ENCODE results near the gene NBPF3.
"Not testable (repeated sequence)": the region's sequence is repeated elsewhere in the genome, so short reads cannot be mapped to it uniquely, and the experiment has no call there.

Gene NBPF3, protein sequence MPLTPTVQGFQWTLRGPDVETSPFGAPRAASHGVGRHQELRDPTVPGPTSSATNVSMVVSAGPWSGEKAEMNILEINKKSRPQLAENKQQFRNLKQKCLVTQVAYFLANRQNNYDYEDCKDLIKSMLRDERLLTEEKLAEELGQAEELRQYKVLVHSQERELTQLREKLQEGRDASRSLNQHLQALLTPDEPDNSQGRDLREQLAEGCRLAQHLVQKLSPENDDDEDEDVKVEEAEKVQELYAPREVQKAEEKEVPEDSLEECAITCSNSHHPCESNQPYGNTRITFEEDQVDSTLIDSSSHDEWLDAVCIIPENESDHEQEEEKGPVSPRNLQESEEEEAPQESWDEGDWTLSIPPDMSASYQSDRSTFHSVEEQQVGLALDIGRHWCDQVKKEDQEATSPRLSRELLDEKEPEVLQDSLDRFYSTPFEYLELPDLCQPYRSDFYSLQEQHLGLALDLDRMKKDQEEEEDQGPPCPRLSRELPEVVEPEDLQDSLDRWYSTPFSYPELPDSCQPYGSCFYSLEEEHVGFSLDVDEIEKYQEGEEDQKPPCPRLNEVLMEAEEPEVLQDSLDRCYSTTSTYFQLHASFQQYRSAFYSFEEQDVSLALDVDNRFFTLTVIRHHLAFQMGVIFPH

DNA sequence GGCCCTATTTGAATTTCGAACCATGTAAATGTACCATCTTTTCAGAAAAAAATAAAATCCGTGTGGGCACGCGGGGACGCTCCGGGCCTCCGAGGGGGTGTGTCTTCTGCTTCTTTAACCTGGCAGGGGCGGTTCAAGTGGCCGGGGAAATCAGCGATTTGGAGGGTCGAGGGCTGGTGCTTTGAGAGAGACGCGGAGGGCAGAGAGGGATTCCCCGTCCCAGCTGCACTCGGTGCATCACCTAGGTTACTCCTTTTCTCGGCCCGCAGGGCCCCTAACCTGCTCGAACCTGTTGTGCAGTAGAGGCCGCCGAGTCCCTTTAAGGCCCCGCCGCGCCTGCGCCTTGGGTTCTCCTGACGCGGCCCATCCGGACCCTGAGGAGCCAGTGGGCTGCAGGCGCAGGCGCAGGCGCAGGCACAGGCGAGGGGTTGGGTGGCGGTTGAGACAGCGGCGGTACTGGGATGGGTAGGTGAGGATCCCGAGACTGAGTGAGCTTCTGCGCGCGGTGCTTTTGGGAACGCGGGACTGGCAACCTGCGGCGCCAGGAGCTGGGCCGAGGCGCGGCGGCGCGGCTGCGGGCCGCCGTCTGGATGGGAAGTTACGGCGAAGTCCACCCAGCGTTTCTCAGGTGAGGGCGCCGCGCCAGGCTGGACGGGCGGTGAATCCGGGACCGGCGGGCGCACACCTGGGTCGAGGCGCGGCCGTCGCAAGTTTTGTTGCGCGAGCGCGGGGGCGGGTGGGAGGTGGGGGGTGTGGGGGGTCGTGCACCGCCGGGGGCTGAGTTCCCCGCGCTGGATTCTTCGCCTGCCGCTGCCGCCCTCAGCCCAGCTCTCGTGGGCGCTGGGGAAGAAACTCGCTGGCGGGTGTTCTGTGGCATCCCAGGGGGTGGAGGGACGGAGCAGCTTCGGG is at the start of gene NBPF3:
Gene NBPF3, plus strand, starts transcription at position 417 of the 909 bp plus-strand sequence. CDS start 4,950 bp downstream, outside the sequence.
- peak; percentile 79 to 81 for DNase-seq

DNA sequence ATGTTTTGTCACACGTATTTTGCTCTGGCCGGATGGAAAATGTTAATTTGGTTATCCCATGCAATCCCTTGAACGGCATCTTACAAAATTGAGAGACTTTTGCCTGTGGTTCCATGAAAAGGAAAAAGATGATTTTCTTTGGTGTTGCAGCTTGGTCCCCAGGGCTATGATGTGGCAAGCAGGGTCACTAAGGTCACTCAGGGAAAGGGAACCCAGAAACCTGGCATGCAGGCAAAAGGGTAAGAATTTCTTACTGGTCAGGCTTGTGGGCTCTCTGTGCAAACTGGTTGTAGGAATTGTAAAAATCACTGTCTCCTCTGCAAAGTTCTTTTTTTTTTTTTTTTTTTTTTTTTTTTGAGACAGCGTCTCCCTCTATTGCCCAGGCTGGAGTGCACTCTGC is 48.4 kb upstream of the NBPF3 start:
- DNase-seq = no peak

DNA sequence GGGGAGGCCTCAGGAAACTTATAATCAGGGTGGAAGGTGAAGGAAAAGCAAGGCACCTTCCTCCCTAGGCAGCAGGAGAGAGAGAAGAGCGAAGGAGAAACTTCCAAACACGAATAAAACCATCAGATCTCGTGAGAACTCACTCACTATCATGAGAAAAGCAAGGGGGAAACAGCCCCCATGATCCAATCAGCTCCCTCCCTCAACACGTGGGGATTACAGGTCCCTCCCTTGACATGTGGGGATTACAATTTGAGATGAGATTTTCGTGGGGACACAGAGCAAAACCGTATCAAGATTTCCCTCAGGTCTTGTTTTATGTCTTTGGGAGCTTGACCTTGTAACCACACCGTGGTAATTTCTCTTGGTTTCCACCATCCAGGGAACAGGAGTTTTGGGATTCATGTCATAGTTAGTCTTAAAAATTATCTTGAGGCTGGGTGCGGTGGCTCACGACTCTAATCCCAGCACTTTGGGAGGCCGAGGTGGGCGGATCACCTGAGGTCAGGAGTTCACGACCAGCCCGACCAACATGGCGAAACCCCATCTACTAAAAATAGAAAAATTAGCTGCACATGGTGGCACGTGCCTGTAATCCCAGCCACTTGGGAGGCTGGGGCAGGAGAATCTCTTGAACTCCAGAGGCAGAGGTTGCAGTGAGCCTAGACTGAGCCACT is 47.2 kb upstream of the NBPF3 start:
- no peak for DNase-seq

DNA sequence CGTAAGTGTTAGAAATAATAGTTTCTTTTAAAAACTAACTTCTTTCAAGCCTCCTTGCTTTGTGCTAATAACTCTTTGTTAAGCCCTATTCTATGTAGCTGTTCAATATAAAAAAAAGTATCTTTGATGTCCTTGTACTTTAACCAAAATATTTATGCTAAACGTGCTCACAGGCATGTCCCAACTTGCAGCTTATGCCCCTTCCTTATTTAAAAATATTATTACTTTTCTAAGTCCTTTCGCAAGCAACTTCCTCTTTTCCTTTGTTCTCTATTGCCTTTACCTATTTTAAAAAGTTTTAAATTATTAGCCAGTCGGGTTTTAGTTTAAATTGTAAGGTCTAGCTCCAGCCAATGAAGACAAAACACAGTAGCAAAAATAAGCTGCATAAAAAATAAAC is 43.4 kb upstream of the NBPF3 start:
- DNase-seq = no peak

DNA sequence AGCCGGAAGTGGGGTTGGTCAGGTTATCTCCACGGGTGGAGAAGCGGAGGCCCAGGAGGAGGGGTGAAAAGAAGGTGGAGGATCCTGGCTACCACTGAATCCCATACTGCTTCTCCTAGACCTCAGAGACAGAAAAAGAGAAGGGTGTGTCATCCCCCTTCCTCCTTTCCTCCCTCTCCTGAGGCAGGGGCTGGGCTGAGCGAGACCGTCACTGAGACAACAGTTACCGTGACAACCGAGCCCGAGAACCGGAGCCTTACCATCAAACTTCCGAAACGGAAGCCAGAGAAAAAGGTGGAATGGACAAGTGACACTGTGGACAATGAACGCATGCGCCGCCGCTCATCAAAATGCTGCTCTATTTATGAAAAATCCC is 42.1 kb upstream of the NBPF3 start:
- peak in 1 of 2 donors; percentile 5 for DNase-seq

DNA sequence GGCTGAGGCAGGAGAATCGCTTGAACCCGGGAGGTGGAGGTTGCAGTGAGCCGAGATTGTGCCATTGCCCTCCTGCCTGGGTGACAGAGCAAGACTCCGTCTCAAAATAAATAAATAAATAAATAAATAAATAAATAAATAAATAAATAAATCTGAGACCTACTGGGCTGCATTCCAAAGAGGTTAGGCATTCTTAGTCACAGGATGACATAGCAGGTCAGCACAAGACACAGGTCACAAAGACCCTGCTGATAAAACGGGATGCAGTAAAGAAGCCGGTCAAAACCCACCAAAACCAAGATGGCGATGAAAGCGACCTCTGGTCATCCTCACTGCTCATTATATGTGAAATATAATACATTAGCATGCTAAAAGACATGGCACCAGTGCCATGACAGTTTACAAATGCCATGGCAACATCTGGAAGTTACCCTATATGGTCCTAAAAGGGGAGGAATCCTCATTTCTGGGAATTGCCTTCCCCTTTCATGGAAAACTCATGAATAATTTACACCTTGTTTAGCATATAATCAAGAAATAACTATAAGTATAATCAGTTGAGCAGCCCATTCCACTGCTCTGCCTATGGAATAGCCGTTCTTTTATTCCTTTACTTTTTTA is 38.1 kb upstream of the NBPF3 start:
- DNase-seq = not testable (repeated sequence)

DNA sequence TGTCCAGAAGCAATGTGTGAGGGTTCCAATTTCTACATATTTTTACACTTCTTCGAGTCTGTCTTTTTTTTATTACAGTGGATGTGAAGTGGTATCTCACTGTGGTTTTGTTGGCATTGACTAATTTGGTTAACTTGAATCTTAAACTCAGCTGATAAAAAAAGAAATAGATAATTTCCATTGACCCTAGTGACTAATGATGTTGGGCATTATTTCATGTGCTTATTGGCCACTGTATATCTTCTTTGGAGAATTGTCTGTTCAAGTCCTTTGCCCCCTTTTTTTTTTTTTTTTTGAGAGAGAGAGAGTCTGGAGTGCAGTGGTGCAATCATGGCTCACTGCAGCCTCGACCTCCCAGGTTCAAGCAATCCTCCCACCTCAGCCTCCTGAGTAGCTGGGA is 33.3 kb upstream of the NBPF3 start:
- no peak for DNase-seq

DNA sequence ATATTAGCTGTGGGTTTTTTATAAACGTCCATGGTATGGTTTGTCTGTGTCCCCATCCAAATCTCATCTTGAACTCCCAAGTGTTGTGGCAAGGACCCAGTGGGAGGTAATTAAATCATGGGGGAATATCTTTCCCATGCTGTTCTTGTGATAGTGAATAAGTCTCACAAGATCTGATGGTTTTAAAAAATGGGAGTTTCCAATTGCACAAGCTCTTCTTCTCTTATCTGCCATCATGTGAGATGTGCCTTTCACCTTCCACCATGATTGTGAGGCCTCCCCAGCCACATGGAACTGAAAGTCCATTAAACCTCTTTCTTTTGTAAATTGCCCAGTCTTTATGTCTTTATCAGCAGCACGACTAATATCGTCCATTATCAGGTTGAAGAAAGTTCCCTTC is 30.0 kb upstream of the NBPF3 start:
- DNase-seq = not testable (repeated sequence)

DNA sequence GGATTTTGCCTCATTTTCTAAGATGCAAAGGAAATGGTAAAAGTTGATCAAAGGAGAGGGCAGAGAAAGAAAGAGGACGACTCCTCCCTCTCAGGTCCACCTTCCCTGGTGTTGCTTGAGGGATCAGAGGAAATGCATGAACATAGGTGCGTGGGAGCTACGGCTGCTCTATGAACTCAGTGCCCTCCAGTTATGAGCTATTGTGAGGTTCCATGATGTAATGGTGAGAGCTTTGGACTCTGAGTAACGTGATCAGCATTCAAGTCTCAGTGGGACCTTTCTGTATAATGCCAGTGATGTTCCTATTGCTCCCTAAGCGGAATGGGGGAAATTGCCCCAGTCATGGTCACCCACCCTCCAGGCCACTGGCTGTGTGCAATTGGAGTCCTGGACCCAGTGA is 25.9 kb upstream of the NBPF3 start:
- DNase-seq = no peak

DNA sequence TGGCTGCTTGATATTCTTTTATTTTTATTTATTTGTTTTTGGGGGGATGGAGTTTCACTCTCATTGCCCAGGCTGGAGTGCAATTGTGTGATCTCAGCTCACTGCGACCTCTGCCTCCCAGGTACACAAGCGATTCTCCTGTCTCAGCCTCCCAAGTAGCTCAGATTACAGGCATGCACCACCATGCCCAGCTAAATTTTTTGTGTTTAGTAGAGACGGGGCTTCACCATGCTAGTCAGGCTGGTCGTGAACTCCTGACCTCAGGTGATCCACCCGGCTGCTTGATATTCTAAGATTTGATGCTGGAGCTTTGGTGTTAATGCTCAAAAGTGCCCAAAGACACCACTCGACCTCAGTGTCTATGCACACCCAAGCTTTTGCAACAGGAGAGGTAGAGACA is 19.6 kb upstream of the NBPF3 start:
- not testable (repeated sequence) for DNase-seq

DNA sequence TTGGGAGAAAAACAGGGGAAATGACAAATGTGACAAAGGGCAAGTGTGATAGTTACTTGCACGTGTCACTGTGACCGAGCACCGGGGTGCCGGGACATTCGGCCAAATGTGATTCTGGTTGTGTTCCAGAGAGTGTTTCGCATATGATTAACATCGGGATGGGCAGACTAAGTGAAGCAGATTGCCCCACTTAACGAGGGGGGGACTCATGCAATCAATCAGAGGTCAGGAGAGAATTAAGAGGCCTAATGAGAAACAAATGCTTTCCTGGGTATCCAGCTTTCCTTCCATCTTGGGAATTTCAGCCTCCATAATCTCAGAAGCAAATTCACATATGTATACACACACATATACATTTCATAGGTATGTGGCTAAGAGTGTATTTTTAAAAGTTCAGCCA is 18.6 kb upstream of the NBPF3 start:
- DNase-seq = not testable (repeated sequence)

DNA sequence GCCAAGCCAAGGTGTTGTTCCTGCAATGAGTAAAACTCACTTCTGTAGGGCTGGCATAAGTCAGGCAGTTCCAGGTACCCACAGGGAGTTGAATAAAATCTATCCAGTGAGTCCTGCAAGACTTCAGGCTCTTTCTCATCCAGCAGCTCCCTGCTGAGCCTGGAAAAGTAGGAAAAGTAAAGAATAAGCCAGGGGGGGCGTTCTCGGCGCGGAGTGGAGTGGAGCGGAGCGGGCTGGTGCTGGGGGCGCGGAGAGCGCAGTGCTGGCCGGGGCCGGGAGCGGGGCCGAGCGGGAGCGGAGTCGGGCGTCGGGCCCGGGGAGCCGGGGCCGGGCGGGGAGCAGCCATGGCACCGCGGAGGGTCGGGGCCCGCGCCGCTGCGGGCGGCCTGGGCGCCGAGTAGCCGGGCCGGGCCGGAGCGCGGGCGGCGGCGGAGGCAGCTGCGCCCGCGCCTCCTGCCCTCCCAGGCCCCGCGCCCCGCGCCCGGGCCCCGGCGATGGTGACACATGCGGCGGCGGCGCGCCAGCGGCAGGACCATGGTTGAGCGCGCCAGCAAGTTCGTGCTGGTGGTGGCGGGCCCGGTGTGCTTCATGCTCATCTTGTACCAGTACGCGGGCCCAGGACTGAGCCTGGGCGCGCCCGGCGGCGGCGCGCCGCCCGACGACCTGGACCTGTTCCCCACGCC is 12.0 kb upstream of the NBPF3 start:
- not testable (repeated sequence) for DNase-seq

DNA sequence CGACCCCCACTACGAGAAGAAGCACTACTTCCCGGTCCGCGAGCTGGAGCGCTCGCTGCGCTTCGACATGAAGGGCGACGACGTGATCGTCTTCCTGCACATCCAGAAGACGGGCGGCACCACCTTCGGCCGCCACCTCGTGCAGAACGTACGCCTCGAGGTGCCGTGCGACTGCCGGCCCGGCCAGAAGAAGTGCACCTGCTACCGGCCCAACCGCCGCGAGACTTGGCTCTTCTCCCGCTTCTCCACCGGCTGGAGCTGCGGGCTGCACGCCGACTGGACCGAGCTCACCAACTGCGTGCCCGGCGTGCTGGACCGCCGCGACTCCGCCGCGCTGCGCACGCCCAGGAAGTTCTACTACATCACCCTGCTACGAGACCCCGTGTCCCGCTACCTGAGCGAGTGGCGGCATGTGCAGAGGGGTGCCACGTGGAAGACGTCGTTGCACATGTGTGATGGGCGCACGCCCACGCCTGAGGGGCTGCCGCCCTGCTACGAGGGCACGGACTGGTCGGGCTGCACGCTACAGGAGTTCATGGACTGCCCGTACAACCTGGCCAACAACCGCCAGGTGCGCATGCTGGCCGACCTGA is 11.4 kb upstream of the NBPF3 start:
- DNase-seq = not testable (repeated sequence)

DNA sequence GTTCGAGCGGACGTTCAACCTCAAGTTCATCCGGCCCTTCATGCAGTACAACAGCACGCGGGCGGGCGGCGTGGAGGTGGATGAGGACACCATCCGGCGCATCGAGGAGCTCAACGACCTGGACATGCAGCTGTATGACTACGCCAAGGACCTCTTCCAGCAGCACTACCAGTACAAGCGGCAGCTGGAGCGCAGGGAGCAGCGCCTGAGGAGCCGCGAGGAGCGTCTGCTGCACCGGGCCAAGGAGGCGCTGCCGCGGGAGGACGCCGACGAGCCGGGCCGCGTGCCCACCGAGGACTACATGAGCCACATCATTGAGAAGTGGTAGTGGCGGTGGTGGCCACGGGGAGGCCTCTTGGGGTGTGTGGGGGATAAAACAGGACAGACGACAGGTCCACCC is 10.7 kb upstream of the NBPF3 start:
- DNase-seq = not testable (repeated sequence)

DNA sequence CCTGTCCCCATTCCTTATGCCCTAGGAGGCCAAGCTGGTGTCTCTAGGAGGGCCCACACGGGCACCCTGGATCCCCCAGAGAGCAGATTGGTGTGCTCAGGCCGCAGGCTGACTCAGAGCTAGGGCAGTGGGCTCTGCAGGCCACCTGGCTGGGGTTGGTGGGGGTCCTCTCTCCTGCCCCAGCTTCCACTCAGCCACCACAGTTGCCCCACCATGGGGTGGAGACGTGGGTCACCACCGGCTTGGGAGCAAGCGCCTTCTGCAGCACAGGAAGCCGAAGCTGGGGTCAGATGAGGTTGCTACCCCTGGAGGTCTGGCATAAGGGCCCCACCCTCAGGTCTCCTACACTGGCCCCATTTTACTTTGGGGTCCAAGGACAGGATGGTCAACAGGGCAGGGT is 9.1 kb upstream of the NBPF3 start:
- DNase-seq = not testable (repeated sequence)

DNA sequence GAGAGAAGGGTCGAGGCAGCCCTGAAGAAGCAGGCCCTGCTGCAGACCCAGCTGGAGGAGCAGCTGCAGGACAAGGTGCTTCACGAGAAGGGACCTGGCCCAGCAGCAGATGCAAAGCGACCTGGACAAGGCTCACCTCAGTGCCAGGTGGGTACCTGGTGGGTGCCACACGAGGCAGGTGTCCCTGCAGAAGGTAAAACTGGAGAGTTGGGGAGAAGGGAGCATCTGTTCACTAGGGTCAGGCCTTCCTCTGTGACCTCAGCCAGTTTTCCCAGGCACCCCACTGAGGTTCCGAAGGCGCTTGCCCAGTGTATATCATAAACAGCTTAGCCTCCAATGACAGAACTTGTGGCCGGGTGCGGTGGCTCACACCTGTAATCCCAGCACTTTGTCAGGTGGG is 5.5 kb upstream of the NBPF3 start:
- DNase-seq = no peak

DNA sequence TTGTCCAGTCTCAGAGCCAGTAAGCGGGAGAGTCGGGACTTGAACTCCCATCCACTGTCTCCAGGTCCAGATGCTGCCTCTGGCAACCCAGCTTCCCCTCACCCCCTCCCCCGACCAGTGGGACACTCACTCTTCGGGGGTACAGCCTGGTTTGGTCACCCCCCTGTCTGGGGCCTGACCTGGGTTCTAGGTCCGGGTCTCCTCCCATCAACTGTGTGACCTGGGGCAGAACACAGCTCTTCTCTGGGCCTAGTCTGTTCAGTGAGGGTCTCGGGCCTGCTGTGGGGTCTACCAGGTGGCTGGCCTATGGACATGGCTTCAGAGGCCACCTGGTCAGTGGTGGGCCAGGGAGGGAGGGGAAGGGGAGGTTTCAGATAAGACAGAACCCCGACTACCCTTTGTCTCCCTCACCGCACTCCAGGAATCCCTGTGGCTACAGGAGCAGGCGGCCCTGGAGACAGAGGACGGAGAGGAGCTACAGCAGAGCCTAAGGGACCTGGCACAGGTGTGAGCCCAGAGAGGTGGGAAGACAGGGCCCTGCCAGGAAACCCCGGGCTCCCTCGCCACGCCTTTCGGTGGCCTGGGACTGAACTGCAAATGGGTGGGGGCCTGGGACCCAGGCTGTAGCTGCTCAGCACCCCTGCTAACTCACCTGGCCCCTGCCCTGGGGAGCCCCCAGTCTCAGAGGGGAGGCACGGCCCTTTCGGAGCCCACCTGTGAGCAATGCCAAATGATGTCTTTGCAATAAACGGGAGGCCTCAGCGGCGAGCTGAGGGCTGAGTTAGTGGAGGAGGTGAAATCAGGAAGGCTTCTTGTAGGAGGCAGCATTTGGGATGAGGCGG is 4.1 kb upstream of the NBPF3 start:
- no peak for DNase-seq

DNA sequence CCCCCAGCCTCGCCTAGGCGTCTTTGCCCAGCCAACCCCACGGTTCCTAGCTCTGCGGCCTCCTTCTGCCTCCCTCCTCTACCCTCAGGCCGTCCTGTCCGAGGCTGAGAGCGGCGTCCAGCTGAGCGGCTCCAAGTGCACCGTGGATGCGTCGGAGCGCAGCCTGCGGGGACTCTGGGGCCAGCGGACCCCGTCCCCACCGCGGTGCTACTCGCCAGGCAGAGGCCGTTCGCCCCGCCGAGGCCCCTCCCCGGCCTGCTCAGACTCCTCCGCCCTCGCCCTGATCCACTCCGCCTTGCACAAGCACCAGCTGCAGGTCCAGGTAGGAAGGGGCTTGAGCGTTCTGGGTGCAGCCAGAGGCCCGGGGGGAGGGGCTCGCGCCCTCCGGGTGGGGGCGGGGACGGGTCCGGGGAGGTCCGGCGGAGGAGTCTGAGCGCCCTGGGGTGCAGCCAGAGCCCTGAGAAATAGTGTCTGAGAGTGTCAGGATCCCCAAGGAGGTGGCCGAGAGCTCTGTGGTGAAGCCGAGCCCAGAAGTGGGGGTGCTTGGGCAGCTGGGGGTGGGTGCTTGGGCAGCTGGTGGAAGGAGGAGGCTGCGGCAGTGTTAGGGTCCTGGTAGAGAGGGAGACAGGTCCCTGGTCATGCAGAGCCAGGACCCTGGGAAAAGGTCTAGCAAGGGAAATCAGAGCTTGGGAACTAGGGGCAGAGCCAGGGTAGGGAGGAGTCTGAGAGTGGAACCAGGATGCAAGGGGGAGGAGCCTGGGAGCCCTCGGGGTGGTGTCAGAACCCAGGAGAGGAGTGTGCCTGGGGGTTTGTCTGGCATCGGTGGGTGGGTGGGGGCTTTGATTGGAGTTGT is 3.2 kb upstream of the NBPF3 start:
- no peak for DNase-seq

DNA sequence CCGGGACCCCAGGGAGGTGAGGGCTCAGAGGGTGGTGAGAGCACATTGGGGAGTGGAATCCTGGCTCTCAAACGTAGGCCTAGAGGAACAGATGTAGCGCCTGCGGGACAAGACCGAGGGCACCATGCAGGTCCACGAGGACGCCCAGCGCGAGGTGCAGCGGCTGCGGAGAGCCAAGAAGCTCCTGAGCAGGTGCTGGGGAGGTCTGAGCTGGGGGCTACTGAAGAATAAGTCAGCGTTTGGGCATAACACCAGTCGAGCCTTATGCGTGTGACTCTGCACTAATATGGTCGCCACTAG is 2.6 kb upstream of the NBPF3 start:
- no peak for DNase-seq

Measured in stimulated activated CD4-positive, alpha-beta T cell treated with anti-CD3 and anti-CD28 coated beads, Interleukin-2, amount 100 ng/mL, for 48 hours (primary cell).